H9 (cell line): ENCODE data around the gene UBE2L3. TPM values are rescaled to one million over a fixed set of nuclear protein-coding genes. Genes with fewer than 3 reads are reported as not detected.
"Not testable (repeated sequence)": the region's sequence is repeated elsewhere in the genome, so short reads cannot be mapped to it uniquely, and the experiment has no call there.

Source experiments
- DNase-seq: peaks from one replicate; pipeline ENCODE4 v3.0.0-alpha.2; 2017
- H2AFZ ChIP-seq: one replicate; pipeline ENCODE4 v1.6.1; 2013; ENCODE audit warnings: mild to moderate bottlenecking, low read length, control low read depth, moderate library complexity
- H2AK5ac ChIP-seq: 2 replicates; pipeline ENCODE4 v1.6.1; 2013; ENCODE audit warnings: low read length, control low read depth, mixed read lengths; ENCODE audit not compliant: insufficient read length
- H2BK120ac ChIP-seq: one replicate; pipeline ENCODE4 v1.6.1; 2013; ENCODE audit warnings: low read depth, mild to moderate bottlenecking, low read length, control low read depth, inconsistent platforms; ENCODE audit not compliant: poor library complexity, severe bottlenecking
- H2BK12ac ChIP-seq: 2 replicates; pipeline ENCODE4 v1.6.1; 2013; ENCODE audit warnings: low read length, control low read depth, mixed read lengths, low read depth; ENCODE audit not compliant: insufficient read length
- H2BK15ac ChIP-seq: 2 replicates; pipeline ENCODE4 v1.6.1; 2013; ENCODE audit warnings: low read depth, low read length, control low read depth
- H2BK20ac ChIP-seq: one replicate; pipeline ENCODE4 v1.6.1; 2013; ENCODE audit warnings: low read depth, mild to moderate bottlenecking, low read length, control low read depth, inconsistent platforms; ENCODE audit not compliant: poor library complexity, severe bottlenecking
- H2BK5ac ChIP-seq: 2 replicates; pipeline ENCODE4 v1.6.1; 2013; ENCODE audit warnings: low read length, control low read depth, mixed read lengths; ENCODE audit not compliant: insufficient read length
- H3K14ac ChIP-seq: 2 replicates; pipeline ENCODE4 v1.6.1; 2013; ENCODE audit warnings: low read length, control low read depth; ENCODE audit not compliant: insufficient read depth
- H3K18ac ChIP-seq: 2 replicates; pipeline ENCODE4 v1.6.1; 2013; ENCODE audit warnings: low read depth, mild to moderate bottlenecking, mixed read lengths, low read length, control low read depth; ENCODE audit not compliant: insufficient read length
- H3K23ac ChIP-seq: 2 replicates; pipeline ENCODE4 v1.6.1; 2013; ENCODE audit warnings: low read length, control low read depth, mixed read lengths, low read depth; ENCODE audit not compliant: insufficient read length
- H3K23me2 ChIP-seq: 2 replicates; pipeline ENCODE4 v1.6.1; 2013; ENCODE audit warnings: low read depth, mild to moderate bottlenecking, mixed read lengths, low read length, control low read depth; ENCODE audit not compliant: insufficient read length, poor library complexity, severe bottlenecking
- H3K27ac ChIP-seq: 2 replicates; pipeline ENCODE4 v1.5.1; 2013; ENCODE audit warnings: low read length, control low read depth, mixed read lengths, low read depth; ENCODE audit not compliant: insufficient read length
- H3K27me3 ChIP-seq: 2 replicates; pipeline ENCODE4 v1.6.1; 2013; ENCODE audit warnings: low read length, control low read depth, inconsistent platforms; ENCODE audit not compliant: insufficient read depth
- H3K4ac ChIP-seq: 2 replicates; pipeline ENCODE4 v1.6.1; 2013; ENCODE audit warnings: low read depth, mild to moderate bottlenecking, control low read depth, inconsistent platforms, low read length, moderate library complexity
- H3K4me1 ChIP-seq: 2 replicates; pipeline ENCODE4 v1.6.1; 2013; ENCODE audit warnings: low read length, control low read depth, inconsistent platforms; ENCODE audit not compliant: insufficient read depth
- H3K4me2 ChIP-seq: 2 replicates; pipeline ENCODE4 v1.6.1; 2013; ENCODE audit warnings: low read length, control low read depth, mixed read lengths; ENCODE audit not compliant: insufficient read length, insufficient read depth
- H3K56ac ChIP-seq: 2 replicates; pipeline ENCODE4 v1.6.1; 2013; ENCODE audit warnings: low read depth, mild to moderate bottlenecking, mixed read lengths, low read length, control low read depth; ENCODE audit not compliant: insufficient read length
- H3K79me1 ChIP-seq: 2 replicates; pipeline ENCODE4 v1.6.1; 2013; ENCODE audit warnings: low read depth, mild to moderate bottlenecking, moderate library complexity, low read length, control low read depth, inconsistent platforms; ENCODE audit not compliant: insufficient read depth, poor library complexity, severe bottlenecking
- H3K79me2 ChIP-seq: 2 replicates; pipeline ENCODE4 v1.6.1; 2013; ENCODE audit warnings: low read length, control low read depth, inconsistent platforms; ENCODE audit not compliant: insufficient read depth
- H3K9ac ChIP-seq: 2 replicates; pipeline ENCODE4 v1.6.1; 2013; ENCODE audit warnings: low read length, control low read depth, mixed read lengths; ENCODE audit not compliant: insufficient read length; ENCODE audit errors: extremely low read depth
- H3K9me3 ChIP-seq: one replicate; pipeline ENCODE4 v1.6.1; 2013; ENCODE audit warnings: low read depth, low read length, inconsistent platforms; ENCODE audit not compliant: control insufficient read depth
- H3T11ph ChIP-seq: one replicate; pipeline ENCODE4 v1.6.1; 2013; ENCODE audit warnings: mild to moderate bottlenecking, low read length, control low read depth, inconsistent platforms
- H4K20me1 ChIP-seq: one replicate; pipeline ENCODE4 v1.6.1; 2013; ENCODE audit not compliant: control insufficient read depth, insufficient read length, insufficient read depth
- H4K5ac ChIP-seq: 2 replicates; pipeline ENCODE4 v1.6.1; 2013; ENCODE audit warnings: low read depth, mild to moderate bottlenecking, mixed read lengths, low read length, control low read depth; ENCODE audit not compliant: insufficient read length
- H4K8ac ChIP-seq: replicated peaks from 2 replicates; pipeline ENCODE4 v1.6.1; 2013; ENCODE audit warnings: low read length, control low read depth, mixed read lengths, low read depth; ENCODE audit not compliant: insufficient read length
- H4K91ac ChIP-seq: 2 replicates; pipeline ENCODE4 v1.6.1; 2013; ENCODE audit warnings: low read depth, mild to moderate bottlenecking, moderate library complexity, mixed read lengths, low read length, control low read depth; ENCODE audit not compliant: insufficient read length
- H3K27ac Mint-ChIP-seq, 3 experiments: 2 replicates in 2 of 3; 3 replicates in 1 of 3; pipeline ENCODE4 v1.8.0; 2020 to 2021; ENCODE audit warnings: mixed read lengths in 3 of 3, mild to moderate bottlenecking in 1 of 3, moderate library complexity in 1 of 3
- H3K27me3 Mint-ChIP-seq: 2 replicates; pipeline ENCODE4 v1.8.0; 2021; ENCODE audit warnings: low read depth, mild to moderate bottlenecking, moderate library complexity, mixed read lengths
- H3K36me3 Mint-ChIP-seq, 3 experiments: 2 replicates in 2 of 3; 3 replicates in 1 of 3; pipeline ENCODE4 v1.8.0; 2020 to 2021; ENCODE audit warnings: low read depth in 3 of 3, mixed read lengths in 3 of 3; ENCODE audit not compliant: insufficient read depth in 1 of 3
- H3K4me1 Mint-ChIP-seq, 2 experiments: 2 replicates each; pipeline ENCODE4 v1.8.0; 2020; ENCODE audit warnings: mixed read lengths in 2 of 2
- H3K4me3 Mint-ChIP-seq, 2 experiments: 2 replicates in 1 of 2; 3 replicates in 1 of 2; pipeline ENCODE4 v1.8.0; 2020 to 2021; ENCODE audit warnings: mild to moderate bottlenecking in 2 of 2, mixed read lengths in 2 of 2, moderate library complexity in 1 of 2
- H3K9me3 Mint-ChIP-seq, 2 experiments: 2 replicates in 1 of 2; 3 replicates in 1 of 2; pipeline ENCODE4 v1.8.0; 2020; ENCODE audit warnings: mild to moderate bottlenecking in 2 of 2, mixed read lengths in 2 of 2, moderate library complexity in 1 of 2
- WGBS: extraction: QIAGEN DNeasy Blood & Tissue Kit; methylation state at CpG from one replicate; pipeline ENCODE4 v1.1.7; 2013; ENCODE audit warnings: missing lambda C conversion rate, low lambda C conversion rate, mixed read lengths; ENCODE audit not compliant: insufficient read length; ENCODE audit errors: extremely low coverage; 5-methylcytosine and 5-hydroxymethylcytosine counted together
- total RNA-seq: library from RNA; stranded (reverse); gene quantifications from 2 replicates; pipeline ENCODE4 v1.2.1, GENCODE V29; 2021

The UBE2L3 gene
- total RNA-seq, 1 experiment from 2014 or later: 79.7 TPM

GRCh38 chr22:21581009-21581713 lies 13.6 kb downstream of the UBE2L3 start:
- not testable (repeated sequence) for H2BK12ac ChIP-seq, H3K27me3 ChIP-seq, H4K20me1 ChIP-seq, H4K91ac ChIP-seq, H3K9ac ChIP-seq, H3K4ac ChIP-seq, H3K23ac ChIP-seq, H3K18ac ChIP-seq, H3K4me1 Mint-ChIP-seq, H4K5ac ChIP-seq, H2BK5ac ChIP-seq, H3K4me3 Mint-ChIP-seq, H3K9me3 Mint-ChIP-seq, H3K4me1 ChIP-seq, H2AK5ac ChIP-seq, H2AFZ ChIP-seq, H3K14ac ChIP-seq, DNase-seq, H2BK15ac ChIP-seq, H2BK120ac ChIP-seq, H2BK20ac ChIP-seq, H3K9me3 ChIP-seq, H4K8ac ChIP-seq, H3K27ac Mint-ChIP-seq, H3K27ac ChIP-seq, H3K23me2 ChIP-seq, H3K56ac ChIP-seq, H3K4me2 ChIP-seq, H3T11ph ChIP-seq, H3K27me3 Mint-ChIP-seq
- H3K79me1 ChIP-seq: peaks cover 12% of the 10 kb centered on the region
- H3K79me2 ChIP-seq: peaks cover 72% of the 10 kb centered on the region
- peaks cover 0 to 18% (median 10%) of the 10 kb centered on the region in 3 experiments; a peak in 6 of 7 replicates for H3K36me3 Mint-ChIP-seq
- WGBS: no CpG with 5 or more reads among the region's 10 CpGs
